Measurements from ENCODE around the gene ACSF2.

GRCh38 chr17:50428831-50429424 is 2.9 kb downstream of the ACSF2 start:
- TF ChIP-seq CTCF (IDR thresholded peaks at IDR 0.05) (no peak), EP300 (IDR thresholded peaks at IDR 0.05; ENCODE audit: low read depth) (no peak), POLR2AphosphoS5 (IDR thresholded peaks at IDR 0.05) (peak in 1 of 3 donors; percentile 12)
